K562 (cell line): ENCODE data around the gene KLF13. TPM values are rescaled to one million over a fixed set of nuclear protein-coding genes. Genes with fewer than 3 reads are reported as not detected.

Experiments used
- RBM15 ChIP-seq: fragments of 200-400 bp; formaldehyde crosslinking; IDR thresholded peaks from 2 replicates; pipeline ENCODE4 v1.6.1; 2018; ENCODE audit warnings: mild to moderate bottlenecking, low read length, moderate library complexity; ENCODE audit not compliant: insufficient read depth
- SIRT6 ChIP-seq: IDR thresholded peaks from one replicate; pipeline ENCODE4 v1.6.1; 2012; ENCODE audit warnings: low read depth, mild to moderate bottlenecking, control low read depth, inconsistent platforms, low read length, moderate library complexity
- polyA plus RNA-seq, 8 experiments: library from polyadenylated mRNA; depleted of rRNA in 4 of 8; stranded (reverse) in 5 of 8; unstranded in 3 of 8; fragments of >200 nt; fragmentation: Nextera tagmentation in 2 of 8; fragmentation: Illumina TruSeq in 1 of 8; extraction: Ambion mirVana in 2 of 8; extraction: Trizol in 1 of 8; gene quantifications; 2 replicates each; pipeline versions ENCODE4 v1.2.1 to v1.2.3, GENCODE V29; 2011 to 2014; ENCODE audit warnings: inconsistent platforms in 1 of 8, missing spikeins in 1 of 8
- total RNA-seq, 7 experiments: library from RNA; depleted of rRNA in 6 of 7; stranded (reverse); fragments of >200 nt in 6 of 7; fragmentation: Illumina TruSeq in 2 of 7; extraction: Trizol in 2 of 7; gene quantifications; 2 replicates each; pipeline versions ENCODE4 v1.2.1 to v1.2.3, GENCODE V29; 2011 to 2021; ENCODE audit warnings: low replicate concordance in 1 of 7
- TF ChIP-seq, protein P1 (sequence below): fragments of 450-650 bp; formaldehyde crosslinking; IDR thresholded peaks from 2 replicates; pipeline ENCODE4 v1.4.0; 2020; ENCODE audit warnings: mild to moderate bottlenecking, mixed read lengths
- TF ChIP-seq, protein P2 (sequence below): fragments of 450-650 bp; IDR thresholded peaks from 2 replicates; pipeline ENCODE4 v1.6.1; 2016; ENCODE audit warnings: low read depth

KLF13 gene
- total and polyA plus RNA-seq, 9 of the 15 experiments (the other 6 are each of a cell fraction or from before 2014, with no cell fraction given), result 1.8 to 10.5 (median 4.8) TPM

DNA sequence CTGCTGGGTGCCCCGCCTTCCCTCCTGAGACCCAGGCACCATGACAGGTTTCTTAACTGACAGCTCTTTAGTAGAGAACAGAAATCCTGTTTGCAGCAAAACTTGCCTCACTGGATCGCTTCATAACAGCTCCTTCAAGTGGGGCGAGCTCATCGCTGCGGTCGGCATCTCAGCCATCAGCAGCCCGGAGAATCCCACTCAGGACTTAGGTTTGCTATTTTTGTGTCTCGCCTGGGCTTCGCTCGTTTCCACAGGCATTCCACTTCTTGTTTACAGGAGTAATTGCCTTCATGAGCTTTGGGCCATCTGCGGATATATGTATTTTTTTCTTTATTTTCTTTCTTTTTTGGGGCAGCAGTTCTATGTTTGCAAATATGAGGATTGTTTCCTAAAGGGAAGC lies 15.7 kb downstream of the KLF13 start (continued):
- TF ChIP-seq, protein P1, sequence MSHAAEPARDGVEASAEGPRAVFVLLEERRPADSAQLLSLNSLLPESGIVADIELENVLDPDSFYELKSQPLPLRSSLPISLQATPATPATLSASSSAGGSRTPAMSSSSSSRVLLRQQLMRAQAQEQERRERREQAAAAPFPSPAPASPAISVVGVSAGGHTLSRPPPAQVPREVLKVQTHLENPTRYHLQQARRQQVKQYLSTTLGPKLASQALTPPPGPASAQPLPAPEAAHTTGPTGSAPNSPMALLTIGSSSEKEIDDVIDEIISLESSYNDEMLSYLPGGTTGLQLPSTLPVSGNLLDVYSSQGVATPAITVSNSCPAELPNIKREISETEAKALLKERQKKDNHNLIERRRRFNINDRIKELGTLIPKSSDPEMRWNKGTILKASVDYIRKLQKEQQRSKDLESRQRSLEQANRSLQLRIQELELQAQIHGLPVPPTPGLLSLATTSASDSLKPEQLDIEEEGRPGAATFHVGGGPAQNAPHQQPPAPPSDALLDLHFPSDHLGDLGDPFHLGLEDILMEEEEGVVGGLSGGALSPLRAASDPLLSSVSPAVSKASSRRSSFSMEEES (CRISPR knock-in tag), result no peak
- TF ChIP-seq, protein P2, sequence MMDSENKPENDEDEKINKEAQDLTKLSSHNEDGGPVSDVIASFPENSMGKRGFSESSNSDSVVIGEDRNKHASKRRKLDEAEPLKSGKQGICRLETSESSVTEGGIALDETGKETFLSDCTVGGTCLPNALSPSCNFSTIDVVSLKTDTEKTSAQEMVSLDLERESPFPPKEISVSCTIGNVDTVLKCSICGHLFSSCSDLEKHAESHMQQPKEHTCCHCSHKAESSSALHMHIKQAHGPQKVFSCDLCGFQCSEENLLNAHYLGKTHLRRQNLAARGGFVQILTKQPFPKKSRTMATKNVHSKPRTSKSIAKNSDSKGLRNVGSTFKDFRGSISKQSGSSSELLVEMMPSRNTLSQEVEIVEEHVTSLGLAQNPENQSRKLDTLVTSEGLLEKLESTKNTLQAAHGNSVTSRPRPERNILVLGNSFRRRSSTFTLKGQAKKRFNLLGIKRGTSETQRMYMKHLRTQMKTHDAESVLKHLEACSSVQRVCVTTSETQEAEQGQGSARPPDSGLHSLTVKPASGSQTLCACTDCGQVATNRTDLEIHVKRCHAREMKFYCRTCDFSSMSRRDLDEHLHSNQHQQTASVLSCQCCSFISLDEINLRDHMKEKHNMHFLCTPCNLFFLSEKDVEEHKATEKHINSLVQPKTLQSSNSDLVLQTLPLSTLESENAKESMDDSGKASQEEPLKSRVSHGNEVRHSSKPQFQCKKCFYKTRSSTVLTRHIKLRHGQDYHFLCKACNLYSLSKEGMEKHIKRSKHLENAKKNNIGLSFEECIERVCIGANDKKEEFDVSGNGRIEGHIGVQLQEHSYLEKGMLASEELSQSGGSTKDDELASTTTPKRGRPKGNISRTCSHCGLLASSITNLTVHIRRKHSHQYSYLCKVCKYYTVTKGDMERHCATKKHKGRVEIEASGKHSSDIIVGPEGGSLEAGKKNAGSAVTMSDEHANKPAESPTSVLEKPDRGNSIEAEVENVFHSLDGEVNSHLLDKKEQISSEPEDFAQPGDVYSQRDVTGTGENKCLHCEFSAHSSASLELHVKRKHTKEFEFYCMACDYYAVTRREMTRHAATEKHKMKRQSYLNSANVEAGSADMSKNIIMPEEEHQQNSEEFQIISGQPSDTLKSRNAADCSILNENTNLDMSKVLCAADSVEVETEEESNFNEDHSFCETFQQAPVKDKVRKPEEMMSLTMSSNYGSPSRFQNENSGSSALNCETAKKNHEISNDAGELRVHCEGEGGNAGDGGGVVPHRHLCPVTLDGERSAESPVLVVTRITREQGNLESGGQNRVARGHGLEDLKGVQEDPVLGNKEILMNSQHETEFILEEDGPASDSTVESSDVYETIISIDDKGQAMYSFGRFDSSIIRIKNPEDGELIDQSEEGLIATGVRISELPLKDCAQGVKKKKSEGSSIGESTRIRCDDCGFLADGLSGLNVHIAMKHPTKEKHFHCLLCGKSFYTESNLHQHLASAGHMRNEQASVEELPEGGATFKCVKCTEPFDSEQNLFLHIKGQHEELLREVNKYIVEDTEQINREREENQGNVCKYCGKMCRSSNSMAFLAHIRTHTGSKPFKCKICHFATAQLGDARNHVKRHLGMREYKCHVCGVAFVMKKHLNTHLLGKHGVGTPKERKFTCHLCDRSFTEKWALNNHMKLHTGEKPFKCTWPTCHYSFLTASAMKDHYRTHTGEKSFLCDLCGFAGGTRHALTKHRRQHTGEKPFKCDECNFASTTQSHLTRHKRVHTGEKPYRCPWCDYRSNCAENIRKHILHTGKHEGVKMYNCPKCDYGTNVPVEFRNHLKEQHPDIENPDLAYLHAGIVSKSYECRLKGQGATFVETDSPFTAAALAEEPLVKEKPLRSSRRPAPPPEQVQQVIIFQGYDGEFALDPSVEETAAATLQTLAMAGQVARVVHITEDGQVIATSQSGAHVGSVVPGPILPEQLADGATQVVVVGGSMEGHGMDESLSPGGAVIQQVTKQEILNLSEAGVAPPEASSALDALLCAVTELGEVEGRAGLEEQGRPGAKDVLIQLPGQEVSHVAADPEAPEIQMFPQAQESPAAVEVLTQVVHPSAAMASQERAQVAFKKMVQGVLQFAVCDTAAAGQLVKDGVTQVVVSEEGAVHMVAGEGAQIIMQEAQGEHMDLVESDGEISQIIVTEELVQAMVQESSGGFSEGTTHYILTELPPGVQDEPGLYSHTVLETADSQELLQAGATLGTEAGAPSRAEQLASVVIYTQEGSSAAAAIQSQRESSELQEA, result no peak
- no peak for TF ChIP-seq RBM15
- TF ChIP-seq SIRT6, result no peak
